GM19395 (cell line): ENCODE measurements around the gene CABP4.
"Not testable (repeated sequence)": the region's sequence is repeated elsewhere in the genome, so short reads cannot be mapped to it uniquely, and the experiment has no call there.

Source experiments
- ATAC-seq: cut with Tn5 transposase; IDR thresholded peaks from one replicate; pipeline ENCODE4 v1.9.1; 2021; ENCODE audit warnings: mild to moderate bottlenecking, moderate library complexity; ENCODE audit not compliant: unreplicated experiment

Gene CABP4

GRCh38 chr11:67452141-67452952 is 2.8 kb upstream of the CABP4 start, which contains the start of gene GPR152:
TSS of gene GPR152 (minus strand) at chr11:67452729. CDS start at chr11:67452724, 5 bp downstream.
- no peak for ATAC-seq

DNA sequence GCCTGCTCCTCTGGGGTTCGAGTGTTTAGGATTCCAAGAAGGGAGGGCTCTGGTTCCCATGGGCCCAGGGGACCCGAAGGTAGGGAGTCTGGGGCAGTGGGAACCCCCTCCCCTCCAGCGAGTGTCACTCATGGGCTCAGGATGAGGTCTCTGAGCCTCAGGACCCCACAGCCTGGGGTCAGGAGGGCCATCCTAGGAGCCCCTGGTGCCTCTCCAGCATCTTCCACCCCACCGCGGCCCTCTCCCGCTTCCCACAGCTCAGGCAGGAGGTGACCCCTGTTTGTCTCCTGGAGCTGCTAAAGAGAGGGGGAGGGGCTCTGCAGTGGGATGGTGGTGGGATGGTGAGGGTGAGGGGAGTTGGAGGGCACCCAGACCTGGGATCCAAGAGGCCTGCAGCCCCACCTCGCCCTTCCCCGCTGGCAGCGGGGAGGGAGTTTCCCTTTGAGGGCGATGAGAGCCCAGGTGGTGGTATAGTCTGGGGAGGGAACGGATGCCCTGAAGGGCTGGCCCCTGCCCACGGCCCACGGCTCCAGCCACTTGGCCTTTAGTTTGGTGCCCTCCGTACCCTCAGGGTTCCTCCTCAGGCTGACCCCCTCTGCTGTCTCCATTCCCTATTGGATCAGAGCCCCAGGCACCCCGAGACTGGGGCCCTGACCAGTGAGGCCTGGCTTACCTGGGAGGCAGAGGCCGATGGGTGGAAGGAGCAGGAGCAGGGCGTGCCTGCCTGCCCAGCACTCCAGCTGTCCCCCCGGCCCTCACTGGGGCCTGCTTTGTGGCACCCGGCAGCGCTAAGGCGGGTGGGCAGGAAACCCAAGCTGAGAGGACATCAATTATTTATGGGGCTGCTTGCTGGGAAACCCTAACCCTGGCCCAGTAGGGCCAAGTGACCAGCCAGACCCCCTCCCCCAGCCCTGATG is 1.1 kb upstream of the CABP4 start:
- no peak for ATAC-seq

DNA sequence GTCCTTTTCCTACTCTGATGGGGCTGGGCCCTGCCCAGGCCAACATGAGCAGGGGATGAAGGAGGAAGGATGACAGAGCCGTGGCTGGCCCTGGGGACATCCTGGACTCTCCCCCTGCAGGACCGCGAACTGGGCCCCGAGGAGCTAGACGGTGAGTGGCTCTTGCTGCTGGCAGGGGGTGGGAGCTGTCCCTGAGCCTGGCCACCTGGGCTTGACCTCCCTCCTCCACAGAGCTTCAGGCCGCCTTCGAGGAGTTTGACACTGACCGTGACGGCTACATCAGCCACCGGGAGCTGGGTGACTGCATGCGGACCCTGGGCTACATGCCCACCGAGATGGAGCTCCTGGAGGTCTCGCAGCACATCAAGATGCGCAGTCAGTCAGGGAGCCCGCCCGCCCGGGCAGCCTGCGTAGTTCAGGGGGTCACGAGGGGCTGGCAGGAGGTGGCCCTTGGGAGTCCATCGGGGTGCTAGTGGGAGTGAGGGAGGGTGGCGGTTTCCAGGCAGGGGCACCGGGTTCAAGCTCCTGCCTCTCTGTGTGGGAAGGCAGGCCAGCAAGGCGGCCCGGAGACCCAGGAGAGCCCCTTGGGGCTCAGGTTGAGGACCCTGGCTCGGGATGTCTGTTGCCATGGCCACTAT is 1.0 kb downstream of the CABP4 start:
- no peak for ATAC-seq

GRCh38 chr11:67457453-67457852 is 2.3 kb downstream of the CABP4 start:
- no peak for ATAC-seq

- no peak for ATAC-seq
These were observed 3.1 kb downstream of the CABP4 start for GRCh38 chr11:67458266-67458665.

DNA sequence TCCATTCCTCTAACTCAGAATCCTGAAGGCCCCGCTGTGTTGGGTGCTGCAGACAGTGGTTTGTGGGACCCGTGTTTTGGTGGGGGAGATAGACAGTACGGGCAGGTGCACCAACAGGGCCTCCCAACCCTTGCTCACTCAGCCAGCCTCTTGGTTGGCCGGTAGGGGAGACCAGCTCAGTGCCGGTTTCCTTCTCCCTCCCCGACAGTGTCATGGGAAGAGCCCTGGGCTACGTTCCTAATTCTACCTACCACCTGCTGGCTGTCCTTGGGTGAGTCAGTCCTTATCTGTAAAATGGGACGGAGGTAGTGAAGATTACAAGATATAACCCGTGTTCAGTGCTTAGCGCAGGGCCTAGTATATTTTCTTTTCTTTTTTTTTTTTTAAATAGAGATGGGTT is 8.0 kb downstream of the CABP4 start:
- no peak for ATAC-seq

DNA sequence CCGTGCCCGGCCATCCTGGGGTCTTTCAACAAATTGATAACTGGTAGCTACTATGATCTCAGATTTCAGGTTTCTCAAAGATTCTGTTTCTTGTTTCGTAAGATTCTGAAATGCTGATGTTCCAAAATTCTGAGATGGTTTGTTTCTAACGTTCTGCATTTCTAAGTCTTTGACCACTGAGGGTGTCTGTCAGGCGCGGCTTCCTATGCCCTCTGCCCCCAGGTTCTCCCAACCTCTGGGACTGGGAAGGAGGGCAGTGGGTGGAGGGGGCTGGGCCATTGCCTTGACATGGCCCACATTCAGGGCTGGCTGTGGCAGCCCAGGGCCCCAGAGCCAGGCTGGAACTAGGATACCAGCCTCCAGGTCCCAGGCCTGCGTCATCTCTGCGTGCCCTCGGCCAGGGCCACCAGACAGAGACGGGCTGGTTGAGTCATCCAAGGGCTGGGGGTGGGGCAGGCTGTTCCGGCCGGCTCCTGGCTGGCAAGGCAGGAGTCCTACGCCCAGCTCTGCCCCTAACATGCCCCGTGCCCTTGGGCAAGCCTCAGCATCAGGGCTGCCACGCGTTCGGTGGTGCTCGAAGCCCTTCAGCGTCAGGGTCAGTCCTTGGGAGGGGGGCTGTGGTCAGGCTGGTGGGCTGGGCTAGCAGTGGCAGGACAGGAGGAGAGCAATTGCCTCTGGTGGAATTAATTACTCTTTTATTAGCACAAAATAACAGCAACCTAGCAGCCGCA is 8.7 kb downstream of the CABP4 start:
- no peak for ATAC-seq

GRCh38 chr11:67464411-67465188 is 9.4 kb downstream of the CABP4 start:
- ATAC-seq: peak; percentile 41

DNA sequence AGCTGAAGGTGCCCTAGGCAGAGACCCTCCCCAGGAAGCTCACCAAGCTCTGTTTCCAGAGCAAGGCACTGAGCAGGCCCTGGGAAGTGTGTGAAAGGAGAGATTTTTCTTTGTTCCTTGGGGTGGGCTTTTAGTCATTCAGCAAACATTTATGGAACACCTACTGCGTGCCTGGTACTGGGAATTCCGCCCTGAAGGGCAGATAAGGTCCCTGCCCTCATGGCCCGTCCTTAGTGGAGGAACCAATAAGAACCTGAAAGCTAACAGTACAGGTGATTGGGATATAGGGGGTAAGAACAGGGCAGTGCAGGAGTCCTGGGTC is 10.0 kb downstream of the CABP4 start:
- no peak for ATAC-seq

DNA sequence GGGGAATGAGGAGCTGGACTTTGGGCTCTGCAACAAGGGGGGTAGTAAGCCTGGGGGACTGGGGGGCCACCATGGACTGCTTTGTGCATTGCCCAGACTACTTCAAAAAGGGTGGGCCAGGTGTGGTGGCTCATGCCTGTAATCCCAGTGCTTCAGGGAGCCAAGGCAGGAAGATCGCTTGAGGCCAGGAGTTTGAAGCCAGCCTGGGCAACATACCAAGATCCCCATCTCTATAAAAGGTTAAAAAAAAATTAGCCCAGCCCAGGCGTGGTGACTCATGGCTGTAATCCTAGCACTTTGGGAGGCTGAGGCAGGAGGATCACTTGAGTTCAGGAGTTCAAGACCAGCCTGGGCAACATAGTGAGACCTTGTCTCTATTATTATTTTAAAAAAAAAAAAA is 10.4 kb downstream of the CABP4 start:
- ATAC-seq: not testable (repeated sequence)

- ATAC-seq: no peak
These were observed 11.2 kb downstream of the CABP4 start for GRCh38 chr11:67466367-67466766.

DNA sequence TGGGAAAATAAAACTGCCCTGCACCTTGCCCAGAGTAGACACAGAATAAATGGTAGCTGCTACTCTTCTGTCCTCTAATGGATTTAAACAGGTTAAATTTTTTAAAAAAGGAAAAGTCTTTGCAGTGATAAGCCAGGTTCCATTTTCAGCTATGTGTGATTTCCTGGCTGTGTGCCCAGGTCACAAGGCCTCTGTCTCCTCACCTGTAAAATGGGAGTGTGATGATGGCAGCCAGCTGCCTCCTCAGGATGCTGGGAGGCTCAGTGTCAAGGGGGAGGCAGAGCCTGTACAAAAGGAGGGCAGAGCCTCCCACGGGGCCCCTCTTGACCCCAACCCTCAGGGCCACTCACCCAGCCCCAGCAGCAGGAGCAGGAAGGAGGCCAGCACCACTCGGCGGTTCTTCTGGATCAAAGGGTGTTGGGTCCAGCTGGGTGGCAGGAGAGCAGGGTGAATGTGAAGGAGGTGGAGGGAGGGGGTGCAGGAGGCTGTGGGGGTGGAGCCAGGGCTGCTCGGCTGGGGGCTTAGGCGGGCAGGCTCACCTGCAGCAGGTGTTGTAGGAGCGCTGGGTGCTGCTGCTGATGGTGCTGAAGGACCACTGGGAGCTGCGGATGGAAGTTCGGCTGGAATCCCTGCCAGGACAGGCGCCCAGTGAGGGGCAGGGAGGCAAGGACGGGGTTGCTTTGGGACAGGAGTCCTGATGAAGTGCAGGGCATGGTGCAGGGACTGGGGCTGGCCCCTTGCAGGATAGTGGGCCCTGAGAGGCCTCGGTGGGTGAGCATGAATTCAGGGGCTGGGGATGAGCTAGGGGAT is 12.0 kb downstream of the CABP4 start:
- ATAC-seq: no peak

GRCh38 chr11:67468056-67468455 is 12.9 kb downstream of the CABP4 start:
- no peak for ATAC-seq

- no peak for ATAC-seq
These were observed 13.3 kb downstream of the CABP4 start for GRCh38 chr11:67468456-67468758.

GRCh38 chr11:67468759-67469507 is 13.8 kb downstream of the CABP4 start, which contains the start of gene TMEM134:
TSS of gene TMEM134 (minus strand) at chr11:67469251. CDS start at chr11:67469192, 59 bp downstream.
- ATAC-seq: peak; percentile 69

DNA sequence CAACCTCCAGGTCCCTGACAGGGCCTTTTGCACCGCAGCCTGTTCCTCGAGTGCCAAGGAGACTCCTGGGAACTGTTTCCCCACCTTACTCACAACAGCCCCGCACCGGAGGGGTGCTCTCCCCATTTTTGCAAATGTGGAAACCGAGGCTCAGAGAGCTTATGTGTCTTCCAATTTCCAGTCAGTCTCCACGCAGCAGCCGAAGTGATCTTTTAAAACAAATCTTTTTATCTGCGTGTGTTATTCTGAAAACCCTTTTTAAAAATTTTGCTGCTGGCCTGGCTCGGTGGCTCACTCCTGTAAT is 14.3 kb downstream of the CABP4 start:
- ATAC-seq: no peak

DNA sequence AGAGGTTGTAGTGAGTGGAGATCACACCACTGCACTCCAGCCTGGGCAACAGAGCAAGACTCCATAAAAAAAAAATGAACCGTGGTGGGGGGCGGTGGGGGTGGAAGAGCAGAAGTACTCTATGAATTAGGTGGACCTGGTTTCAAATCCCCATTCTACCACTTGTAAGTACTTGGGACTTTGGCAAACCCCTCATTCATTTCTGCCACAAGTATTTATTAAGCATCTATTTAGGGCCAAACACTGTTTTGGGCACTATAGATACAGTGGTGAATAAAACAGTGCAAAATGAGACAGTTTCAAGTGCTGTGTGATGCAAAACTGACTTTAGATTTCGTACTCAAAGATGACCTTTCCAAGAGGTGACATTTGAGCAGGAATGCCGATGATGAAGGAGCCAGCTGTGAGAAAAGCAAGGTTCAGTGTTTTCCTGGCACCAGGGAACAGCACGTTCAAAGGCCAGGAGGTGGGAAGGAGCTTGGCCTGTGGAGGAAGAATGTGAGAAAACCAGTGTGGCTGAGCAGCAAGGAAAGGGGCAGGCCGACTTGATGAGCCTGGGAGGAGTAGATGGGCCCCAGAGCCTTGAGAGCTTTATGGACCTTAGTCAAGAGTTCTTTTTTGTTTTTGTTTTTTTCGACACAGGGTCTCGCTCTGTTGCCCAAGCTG is 15.3 kb downstream of the CABP4 start:
- ATAC-seq: no peak

GRCh38 chr11:67472882-67473281 is 17.7 kb downstream of the CABP4 start:
- ATAC-seq: no peak
